GM18873 (cell line): Measurements from ENCODE around the gene FAM162A.
"Not testable (repeated sequence)": the region's sequence is repeated elsewhere in the genome, so short reads cannot be mapped to it uniquely, and the experiment has no call there.

Source experiments
- ATAC-seq: cut with Tn5 transposase; IDR thresholded peaks from one replicate; pipeline ENCODE4 v1.9.1; 2021; ENCODE audit warnings: mild to moderate bottlenecking, moderate library complexity, moderate number of reproducible peaks; ENCODE audit not compliant: unreplicated experiment, low FRiP score

Gene FAM162A

DNA sequence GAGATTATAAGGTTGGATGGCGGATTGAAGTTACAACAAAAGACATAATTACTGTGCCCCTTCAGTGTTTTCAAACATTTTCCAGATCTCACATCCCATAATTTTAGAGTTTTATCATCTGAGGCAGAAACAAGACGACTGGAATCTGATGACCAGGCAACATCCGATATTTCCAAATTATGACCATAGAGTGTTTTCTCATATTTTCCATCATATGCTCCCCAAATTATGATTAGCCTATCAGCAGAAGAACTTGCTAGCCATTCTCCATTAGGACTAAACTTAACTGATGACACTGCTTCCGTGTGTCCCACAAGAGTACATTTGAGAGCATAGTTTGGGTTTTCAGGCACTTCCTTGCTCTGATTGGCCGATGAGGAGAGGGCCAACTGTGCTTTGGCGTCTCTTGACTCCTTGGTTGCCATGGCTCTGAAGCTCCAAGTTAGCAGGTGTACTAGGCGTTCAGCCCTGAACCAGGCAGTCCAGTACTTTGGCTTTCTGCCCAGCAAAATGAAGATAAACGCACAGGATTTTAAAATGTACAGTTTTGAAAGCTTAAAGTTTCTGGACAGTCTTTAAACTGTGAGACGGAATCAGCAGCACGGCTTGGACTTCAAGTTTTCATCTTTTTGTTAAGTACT is 31.2 kb downstream of the FAM162A start:
- ATAC-seq: no peak

- peak; percentile 78 for ATAC-seq
Observed at GRCh38 chr3:122415762-122416654, 32.0 kb downstream of the FAM162A start, which contains the start of gene WDR5B. TSS of gene WDR5B (minus strand) at chr3:122416062. CDS start at chr3:122415528, 534 bp downstream.

DNA sequence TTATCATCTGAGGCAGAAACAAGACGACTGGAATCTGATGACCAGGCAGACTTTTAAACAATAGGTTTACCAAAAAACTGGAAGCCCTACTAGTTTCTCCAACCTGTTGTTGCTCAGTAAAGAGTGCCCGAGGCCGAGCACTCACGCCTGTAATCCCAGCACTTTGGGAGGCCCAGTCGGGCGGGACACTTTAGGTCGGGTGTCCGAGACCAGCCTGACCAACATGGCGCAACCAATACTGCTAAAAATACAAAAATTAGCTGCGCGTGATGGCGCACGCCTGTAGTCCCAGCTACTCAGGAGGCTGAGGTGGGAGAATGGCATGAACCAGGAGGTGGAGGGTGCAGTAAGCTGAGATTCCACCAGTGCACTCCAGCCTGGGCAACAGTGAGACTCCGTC is 33.0 kb downstream of the FAM162A start:
- ATAC-seq: no peak

DNA sequence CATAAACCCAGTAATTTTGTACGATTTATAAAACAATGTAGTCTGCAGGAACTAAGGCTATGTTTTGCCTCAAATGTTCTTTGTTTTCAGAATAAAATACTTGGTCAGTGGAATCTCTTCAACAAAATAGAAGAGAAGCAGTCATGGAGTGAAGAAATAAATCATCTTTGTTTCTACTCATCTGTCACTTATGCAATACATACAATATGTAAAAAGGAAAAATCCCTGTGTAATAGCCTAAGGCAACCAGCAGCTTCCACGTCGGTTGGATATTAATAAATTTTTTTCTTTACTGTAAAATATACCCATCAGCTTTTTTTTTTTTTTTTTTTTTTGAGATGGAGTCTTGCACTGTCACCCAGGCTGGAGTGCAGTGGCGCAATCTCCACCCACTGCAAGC is 37.1 kb downstream of the FAM162A start:
- no peak for ATAC-seq

DNA sequence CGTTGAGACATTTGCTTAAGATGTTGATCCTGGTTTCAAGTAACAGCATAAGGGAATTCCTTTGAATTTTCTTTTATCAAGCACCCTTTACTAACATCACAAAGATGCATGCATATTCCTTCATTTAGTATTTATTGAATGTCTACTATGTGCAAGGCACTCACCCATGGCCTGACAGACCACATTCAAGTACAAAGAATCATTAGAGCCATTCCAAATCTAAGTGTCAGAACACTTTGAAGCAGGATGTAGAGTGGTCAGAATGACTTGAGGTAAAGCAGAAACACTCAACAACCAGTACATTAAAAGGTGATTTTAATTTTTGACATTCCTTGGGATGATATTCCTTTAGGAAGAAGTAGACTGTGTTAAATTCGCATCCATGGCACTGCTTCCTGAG is 37.9 kb downstream of the FAM162A start:
- ATAC-seq: no peak

DNA sequence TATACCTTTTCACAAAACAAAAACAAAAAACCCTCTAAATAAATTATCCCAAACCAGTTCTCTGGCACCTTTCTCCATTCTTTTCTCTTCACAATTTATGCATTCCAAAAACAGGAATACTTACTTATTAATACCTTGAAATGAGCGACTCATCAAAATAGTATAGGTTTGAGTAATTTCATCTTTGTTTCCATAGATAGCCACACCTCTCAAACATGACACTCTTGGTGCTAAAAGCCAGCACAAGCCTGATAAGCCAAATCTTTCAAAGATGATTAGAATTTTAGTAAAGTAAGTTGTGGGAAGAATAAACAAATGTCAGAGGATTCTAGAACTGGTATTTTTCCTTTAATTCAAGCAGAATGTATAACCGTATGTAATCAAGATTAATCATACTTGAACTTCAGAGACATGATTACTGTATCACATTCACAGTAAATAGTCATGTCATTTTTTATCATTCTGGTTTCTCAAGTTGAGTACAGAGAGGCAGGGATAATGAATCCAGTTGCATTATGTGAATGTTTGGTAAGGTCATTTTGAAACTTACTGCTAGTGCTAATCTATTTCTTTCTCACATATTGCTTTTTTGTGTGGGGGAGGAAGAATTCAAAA is 44.0 kb downstream of the FAM162A start:
- ATAC-seq: no peak

DNA sequence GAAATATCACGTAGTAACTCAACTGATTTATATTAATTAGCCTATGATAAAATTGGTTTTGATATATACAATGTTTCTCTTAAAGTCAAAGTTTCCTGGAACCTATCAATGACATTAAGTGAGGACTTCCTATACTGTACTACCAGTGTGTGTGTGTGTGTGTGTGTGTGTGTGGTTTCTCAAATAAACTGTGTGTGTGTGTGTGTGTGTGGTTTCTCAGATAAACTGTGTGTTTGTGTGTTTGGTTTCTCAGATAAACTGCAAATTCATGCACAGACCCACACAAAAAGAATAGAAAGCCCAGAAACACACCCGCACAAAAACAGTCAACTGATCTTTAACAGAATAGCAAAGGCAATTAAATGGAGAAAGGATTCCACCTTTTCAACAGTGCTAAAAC is 46.4 kb downstream of the FAM162A start:
- ATAC-seq: no peak

DNA sequence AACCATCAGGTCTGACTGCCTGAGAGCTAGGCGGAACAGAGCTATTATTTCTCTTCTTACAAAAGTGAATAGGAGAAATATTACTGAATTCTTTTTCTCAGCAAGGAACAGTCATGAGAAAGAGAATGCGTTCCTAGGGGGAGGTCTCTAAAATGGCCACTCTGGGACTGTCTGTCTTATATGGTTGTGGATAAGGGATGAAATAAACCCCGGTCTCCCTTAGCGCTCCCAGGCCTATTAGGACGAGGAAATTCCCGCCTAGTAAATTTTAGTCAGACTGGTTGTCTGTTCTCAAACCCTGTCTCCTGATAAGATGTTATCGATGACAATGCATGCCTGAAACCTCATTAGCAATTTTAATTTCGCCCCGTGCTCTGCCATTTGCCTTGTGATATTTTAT is 52.0 kb downstream of the FAM162A start:
- no peak for ATAC-seq

- ATAC-seq: no peak
Observed at GRCh38 chr3:122443090-122443489, 59.1 kb downstream of the FAM162A start.

- not testable (repeated sequence) for ATAC-seq
Observed at GRCh38 chr3:122443762-122444490, 59.9 kb downstream of the FAM162A start.

DNA sequence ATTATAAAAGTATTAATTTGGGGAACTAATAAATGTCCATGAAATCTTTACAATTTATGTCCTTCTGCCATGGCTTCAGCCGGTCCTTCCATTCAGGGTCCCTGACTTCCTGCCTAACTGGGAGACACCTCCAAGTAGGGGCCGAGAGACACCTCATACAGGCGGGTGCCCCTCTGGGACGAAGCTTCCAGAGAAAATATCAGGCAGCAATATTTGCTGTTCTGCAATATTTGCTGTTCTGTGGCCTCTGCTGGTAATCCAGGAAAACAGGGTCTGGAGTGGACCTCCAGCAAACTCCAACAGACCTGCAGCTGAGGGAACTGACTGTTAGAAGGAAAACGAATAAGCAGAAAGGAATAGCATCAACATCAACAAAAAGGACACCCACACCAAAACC is 60.5 kb downstream of the FAM162A start:
- ATAC-seq: not testable (repeated sequence)

DNA sequence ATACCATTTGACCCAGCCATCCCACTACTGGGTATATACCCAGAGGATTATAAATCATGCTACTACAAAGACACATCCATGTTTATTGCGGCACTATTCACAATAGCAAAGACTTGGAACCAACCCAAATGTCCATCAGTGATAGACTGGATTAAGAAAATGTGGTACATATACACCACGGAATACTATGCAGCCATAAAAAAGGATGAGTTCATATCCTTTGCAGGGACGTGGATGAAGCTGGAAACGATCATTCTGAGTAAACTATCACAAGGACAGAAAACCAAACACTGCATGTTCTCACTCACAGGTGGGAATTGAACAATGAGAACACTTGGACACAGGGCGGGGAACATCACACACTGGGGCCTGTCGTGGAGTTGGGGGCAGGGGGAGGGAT is 64.2 kb downstream of the FAM162A start:
- ATAC-seq: not testable (repeated sequence)

- ATAC-seq: no peak
Observed at GRCh38 chr3:122451371-122451770, 67.4 kb downstream of the FAM162A start.

DNA sequence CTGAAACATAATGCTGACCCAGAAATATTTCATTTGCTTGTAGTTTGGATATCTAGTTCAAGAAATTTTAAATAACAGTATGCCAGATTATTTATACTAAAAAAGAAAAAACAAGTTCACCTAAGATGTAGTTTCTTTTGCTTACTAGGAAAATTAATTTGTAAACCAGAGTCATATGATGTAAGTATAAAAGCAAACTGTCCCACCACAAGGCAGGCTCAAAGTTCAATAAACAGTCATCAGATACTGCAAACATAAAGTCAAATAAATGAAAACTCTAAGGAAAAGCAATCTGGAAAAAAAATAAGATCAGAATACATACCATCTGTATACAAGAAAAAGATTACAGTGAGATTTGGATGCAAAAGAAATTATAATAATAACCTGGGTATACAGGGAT is 72.1 kb downstream of the FAM162A start:
- ATAC-seq: no peak

GRCh38 chr3:122457706-122458105 is 73.7 kb downstream of the FAM162A start:
- no peak for ATAC-seq

GRCh38 chr3:122458992-122459391 is 75.0 kb downstream of the FAM162A start:
- no peak for ATAC-seq

GRCh38 chr3:122461806-122462205 is 77.8 kb downstream of the FAM162A start:
- ATAC-seq: no peak
